Ovary (tissue), 3 donors: ENCODE measurements around the gene GDF11.

Experiments used
- POLR2A ChIP-seq: fragments of 450-650 bp; IDR thresholded peaks from one replicate; pipeline ENCODE4 v1.6.1; 2017; ENCODE audit warnings: antibody characterized with exemption, mild to moderate bottlenecking, moderate library complexity
- TF ChIP-seq, protein P1 (sequence below), 3 donors: fragments of 450-650 bp in 2 of 3; fragments of 200-600 bp in 1 of 3; IDR thresholded peaks; one replicate each; pipeline versions ENCODE4 v1.5.1 to v1.8.0; 2016 to 2022; ENCODE audit warnings: antibody characterized with exemption in 3 of 3, mild to moderate bottlenecking in 1 of 3
- donor health status: DM: no; HTN: no; CAD: no.

DNA sequence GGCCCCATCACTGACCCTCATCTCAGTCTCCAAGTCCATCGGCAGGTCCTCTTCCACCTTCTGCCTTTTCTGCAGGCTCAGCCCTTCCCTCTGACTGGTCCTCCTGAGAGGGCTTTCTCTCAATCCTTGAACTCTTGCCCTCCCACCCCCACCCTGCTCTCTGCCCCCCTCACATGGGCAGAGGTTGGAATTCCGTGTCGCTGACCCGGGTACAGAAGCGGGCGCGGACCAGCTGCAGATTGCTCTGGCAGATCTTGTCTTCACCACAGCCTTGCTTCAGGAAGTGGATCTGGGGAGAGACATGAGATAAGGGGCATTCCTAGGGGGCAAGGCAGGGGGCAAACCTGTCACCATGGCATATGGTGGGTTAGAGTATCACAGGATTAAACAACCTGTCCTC is 47.6 kb upstream of the GDF11 start:
- TF ChIP-seq, protein P1, sequence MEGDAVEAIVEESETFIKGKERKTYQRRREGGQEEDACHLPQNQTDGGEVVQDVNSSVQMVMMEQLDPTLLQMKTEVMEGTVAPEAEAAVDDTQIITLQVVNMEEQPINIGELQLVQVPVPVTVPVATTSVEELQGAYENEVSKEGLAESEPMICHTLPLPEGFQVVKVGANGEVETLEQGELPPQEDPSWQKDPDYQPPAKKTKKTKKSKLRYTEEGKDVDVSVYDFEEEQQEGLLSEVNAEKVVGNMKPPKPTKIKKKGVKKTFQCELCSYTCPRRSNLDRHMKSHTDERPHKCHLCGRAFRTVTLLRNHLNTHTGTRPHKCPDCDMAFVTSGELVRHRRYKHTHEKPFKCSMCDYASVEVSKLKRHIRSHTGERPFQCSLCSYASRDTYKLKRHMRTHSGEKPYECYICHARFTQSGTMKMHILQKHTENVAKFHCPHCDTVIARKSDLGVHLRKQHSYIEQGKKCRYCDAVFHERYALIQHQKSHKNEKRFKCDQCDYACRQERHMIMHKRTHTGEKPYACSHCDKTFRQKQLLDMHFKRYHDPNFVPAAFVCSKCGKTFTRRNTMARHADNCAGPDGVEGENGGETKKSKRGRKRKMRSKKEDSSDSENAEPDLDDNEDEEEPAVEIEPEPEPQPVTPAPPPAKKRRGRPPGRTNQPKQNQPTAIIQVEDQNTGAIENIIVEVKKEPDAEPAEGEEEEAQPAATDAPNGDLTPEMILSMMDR (IDR thresholded peaks at IDR 0.05) = no peak
- no peak for TF ChIP-seq POLR2A
